ENCODE measurements around the gene XKR7. TPM values are rescaled to one million over a fixed set of nuclear protein-coding genes. Genes with fewer than 3 reads are reported as not detected.
A peak's percentile ranks its signal among the peaks of the same experiment; 100 is the strongest.

Gene XKR7
- total RNA-seq, 1 experiment from 2014 or later, result 0.73 TPM

GRCh38 chr20:31953556-31954148 is 14.3 kb upstream of the XKR7 start:
- peaks cover 2% of the 10 kb centered on the region; the same call in 1 of the 2 replicates for H3K27me3 ChIP-seq (ENCODE audit: control insufficient read depth, insufficient read depth, low read length)
- H3K4me3 ChIP-seq (ENCODE audit: insufficient read depth, low read depth, low read length), result no peak overlapping the region
- DNase-seq, result no peak
- peaks cover 6% of the 10 kb centered on the region for H3K36me3 ChIP-seq (replicated peaks; ENCODE audit: control insufficient read depth, insufficient read depth, low read length)

- Histone ChIP-seq H3K36me3 (replicated peaks; ENCODE audit: control insufficient read depth, insufficient read depth, low read length) (0 out of 2 replicates have a peak, but pooled peaks cover 2% of the 10 kb centered on the region), H3K27me3 (ENCODE audit: control insufficient read depth, insufficient read depth, low read length) (peaks cover 2% of the 10 kb centered on the region; the same call in 1 of the 2 replicates), H3K4me3 (ENCODE audit: insufficient read depth, low read depth, low read length) (no peak overlapping the region)
- no peak for DNase-seq
Measured at GRCh38 chr20:31954500-31954899, 13.5 kb upstream of the XKR7 start.

- H3K4me3 ChIP-seq (ENCODE audit: insufficient read depth, low read depth, low read length), result no peak overlapping the region
- no peaks in the 10 kb centered on the region for H3K36me3 ChIP-seq (replicated peaks; ENCODE audit: control insufficient read depth, insufficient read depth, low read length)
- H3K27me3 ChIP-seq (ENCODE audit: control insufficient read depth, insufficient read depth, low read length), result peaks cover 2% of the 10 kb centered on the region; the same call in 1 of the 2 replicates
- DNase-seq, result no peak
Measured at GRCh38 chr20:31956556-31957526, 11.1 kb upstream of the XKR7 start.

DNA sequence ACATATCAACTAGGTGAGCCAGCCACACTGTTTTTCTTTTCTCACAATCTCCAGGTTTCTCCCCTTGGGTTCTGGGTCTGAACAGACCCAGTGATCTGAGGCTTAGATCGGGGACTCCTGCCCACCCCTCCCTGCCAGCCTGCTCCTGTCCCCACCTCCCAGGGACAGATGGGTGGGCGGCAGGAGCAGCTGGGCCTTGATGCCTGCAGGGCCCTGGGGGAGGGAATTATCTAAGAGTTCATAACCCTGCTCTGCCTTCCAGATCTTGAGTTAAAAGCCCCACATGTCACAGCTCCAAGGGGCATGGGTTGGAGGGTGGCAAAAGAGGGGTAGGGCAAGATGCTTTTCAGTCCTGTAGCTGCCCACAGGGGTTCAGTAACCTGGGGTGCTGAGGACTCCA is 5.2 kb upstream of the XKR7 start:
- H3K36me3 ChIP-seq (replicated peaks; ENCODE audit: control insufficient read depth, insufficient read depth, low read length), result no peaks in the 10 kb centered on the region
- no peak for DNase-seq
- H3K4me3 ChIP-seq (ENCODE audit: insufficient read depth, low read depth, low read length), result no peak overlapping the region
- peaks cover 14% of the 10 kb centered on the region for H3K27me3 ChIP-seq (ENCODE audit: control insufficient read depth, insufficient read depth, low read length)

DNA sequence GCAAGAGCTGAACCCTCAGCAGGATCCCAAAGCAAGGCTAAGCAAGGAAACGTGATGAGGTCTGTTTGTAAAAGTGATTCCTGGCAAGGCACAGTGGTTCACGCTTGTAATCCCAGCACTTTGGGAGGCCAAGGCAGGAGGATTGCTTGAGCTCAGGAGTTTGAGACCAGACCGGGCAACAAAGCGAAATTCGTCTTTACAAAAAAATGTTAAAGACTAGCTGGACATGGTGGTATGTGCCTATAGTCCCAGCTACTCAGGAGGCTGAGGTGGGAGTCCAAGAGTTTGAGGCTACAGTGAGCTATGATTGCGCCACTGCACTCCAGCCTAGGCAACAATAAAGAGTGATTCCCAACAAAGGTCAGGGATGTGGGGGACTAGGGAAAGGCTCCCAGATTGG is 4.1 kb upstream of the XKR7 start:
- H3K4me3 ChIP-seq (ENCODE audit: insufficient read depth, low read depth, low read length), result no peak overlapping the region
- peaks cover 17% of the 10 kb centered on the region for H3K27me3 ChIP-seq (ENCODE audit: control insufficient read depth, insufficient read depth, low read length)
- no peak for DNase-seq

GRCh38 chr20:31966991-31967655 is 828 bp upstream of the XKR7 start:
- Histone ChIP-seq H3K36me3 (replicated peaks; ENCODE audit: control insufficient read depth, insufficient read depth, low read length) (no peaks in the 10 kb centered on the region), H3K4me3 (ENCODE audit: insufficient read depth, low read depth, low read length) (peak overlapping the region; percentile 54), H3K27me3 (ENCODE audit: control insufficient read depth, insufficient read depth, low read length) (peaks cover 32% of the 10 kb centered on the region)
- peak; percentile 72 for DNase-seq

More for the DNA sequence above, 4.1 kb upstream of the XKR7 start:
- no peaks in the 10 kb centered on the region for H3K36me3 ChIP-seq (replicated peaks; ENCODE audit: control insufficient read depth, insufficient read depth, low read length)

DNA sequence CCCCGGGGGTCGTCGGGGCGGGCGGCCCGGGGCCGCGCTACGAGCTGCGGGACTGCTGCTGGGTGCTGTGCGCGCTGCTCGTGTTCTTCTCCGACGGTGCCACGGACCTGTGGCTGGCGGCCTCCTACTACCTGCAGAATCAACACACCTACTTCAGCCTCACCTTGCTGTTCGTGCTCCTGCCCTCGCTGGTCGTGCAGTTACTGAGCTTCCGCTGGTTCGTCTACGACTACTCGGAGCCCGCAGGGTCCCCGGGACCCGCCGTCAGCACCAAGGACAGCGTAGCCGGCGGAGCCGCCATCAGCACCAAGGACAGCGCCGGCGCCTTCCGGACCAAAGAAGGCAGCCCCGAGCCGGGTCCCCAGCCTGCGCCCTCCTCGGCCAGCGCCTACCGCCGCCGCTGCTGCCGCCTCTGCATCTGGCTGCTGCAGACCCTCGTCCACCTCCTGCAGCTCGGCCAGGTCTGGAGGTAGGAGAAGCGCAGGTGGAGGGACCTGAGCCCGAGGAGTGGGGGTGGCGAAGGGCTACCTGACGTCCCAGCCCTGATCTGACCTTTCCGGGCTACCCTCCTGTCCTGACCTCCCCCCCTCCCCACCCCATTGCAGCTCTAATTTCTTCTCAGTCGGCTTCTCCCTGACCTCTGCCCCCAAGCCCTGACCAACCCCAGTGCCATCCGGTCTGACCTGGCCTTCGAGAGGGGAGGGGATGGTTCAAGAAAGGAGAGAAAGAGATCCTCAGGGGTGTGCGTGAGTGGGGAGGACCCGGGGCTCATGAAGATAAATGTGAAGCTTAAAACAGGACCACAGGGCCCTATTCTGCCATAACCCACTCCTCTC is 558 bp downstream of the XKR7 start:
- Histone ChIP-seq H3K4me3 (ENCODE audit: insufficient read depth, low read depth, low read length) (peak overlapping the region; percentile 54), H3K27me3 (ENCODE audit: control insufficient read depth, insufficient read depth, low read length) (peaks cover 32% of the 10 kb centered on the region), H3K36me3 (replicated peaks; ENCODE audit: control insufficient read depth, insufficient read depth, low read length) (no peaks in the 10 kb centered on the region)
- peak; percentile 99 for DNase-seq

GRCh38 chr20:31969991-31970390 is 2.0 kb downstream of the XKR7 start:
- no peak for DNase-seq
- Histone ChIP-seq H3K4me3 (ENCODE audit: insufficient read depth, low read depth, low read length) (no peak overlapping the region), H3K36me3 (replicated peaks; ENCODE audit: control insufficient read depth, insufficient read depth, low read length) (no peaks in the 10 kb centered on the region), H3K27me3 (ENCODE audit: control insufficient read depth, insufficient read depth, low read length) (peaks cover 28% of the 10 kb centered on the region)

DNA sequence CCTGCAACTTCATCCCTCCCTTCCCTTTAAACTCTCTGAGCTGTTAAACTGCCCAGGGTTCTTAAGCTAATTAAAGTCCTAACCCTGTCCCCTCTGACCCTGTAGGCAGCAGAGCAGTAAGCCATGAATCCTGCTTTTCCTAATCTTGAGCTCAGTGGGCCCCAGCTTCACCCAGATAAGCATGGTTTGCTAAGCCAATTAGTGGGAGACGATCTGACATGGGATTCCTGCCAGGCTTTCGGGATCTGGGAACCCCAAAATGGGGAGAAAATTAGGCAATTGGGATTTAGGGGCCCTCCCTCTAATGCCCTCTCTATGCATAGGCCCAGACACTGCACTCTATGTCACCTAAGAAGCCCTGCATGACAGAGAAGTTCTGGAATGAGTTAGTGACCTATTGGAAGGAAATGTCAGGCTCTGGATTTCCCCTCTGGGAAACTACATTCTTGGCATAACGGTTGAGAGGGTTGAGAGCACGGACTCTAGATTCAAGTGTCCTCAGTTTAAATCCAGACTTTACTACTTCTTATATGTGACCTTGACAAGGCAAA is 4.6 kb downstream of the XKR7 start:
- no peak for DNase-seq
- Histone ChIP-seq H3K36me3 (replicated peaks; ENCODE audit: control insufficient read depth, insufficient read depth, low read length) (no peaks in the 10 kb centered on the region), H3K4me3 (ENCODE audit: insufficient read depth, low read depth, low read length) (no peak overlapping the region), H3K27me3 (ENCODE audit: control insufficient read depth, insufficient read depth, low read length) (peaks cover 18% of the 10 kb centered on the region)

- peaks cover 11% of the 10 kb centered on the region for H3K27me3 ChIP-seq (ENCODE audit: control insufficient read depth, insufficient read depth, low read length)
- DNase-seq, result no peak
- H3K36me3 ChIP-seq (replicated peaks; ENCODE audit: control insufficient read depth, insufficient read depth, low read length), result no peaks in the 10 kb centered on the region
- no peak overlapping the region for H3K4me3 ChIP-seq (ENCODE audit: insufficient read depth, low read depth, low read length)
Measured at GRCh38 chr20:31974296-31974695, 6.3 kb downstream of the XKR7 start.

GRCh38 chr20:31974951-31975487 is 7.1 kb downstream of the XKR7 start:
- peak; percentile 88 for DNase-seq
- no peaks in the 10 kb centered on the region for H3K36me3 ChIP-seq (replicated peaks; ENCODE audit: control insufficient read depth, insufficient read depth, low read length)
- no peak overlapping the region for H3K4me3 ChIP-seq (ENCODE audit: insufficient read depth, low read depth, low read length)
- peaks cover 6% of the 10 kb centered on the region; the same call in 1 of the 2 replicates for H3K27me3 ChIP-seq (ENCODE audit: control insufficient read depth, insufficient read depth, low read length)

DNA sequence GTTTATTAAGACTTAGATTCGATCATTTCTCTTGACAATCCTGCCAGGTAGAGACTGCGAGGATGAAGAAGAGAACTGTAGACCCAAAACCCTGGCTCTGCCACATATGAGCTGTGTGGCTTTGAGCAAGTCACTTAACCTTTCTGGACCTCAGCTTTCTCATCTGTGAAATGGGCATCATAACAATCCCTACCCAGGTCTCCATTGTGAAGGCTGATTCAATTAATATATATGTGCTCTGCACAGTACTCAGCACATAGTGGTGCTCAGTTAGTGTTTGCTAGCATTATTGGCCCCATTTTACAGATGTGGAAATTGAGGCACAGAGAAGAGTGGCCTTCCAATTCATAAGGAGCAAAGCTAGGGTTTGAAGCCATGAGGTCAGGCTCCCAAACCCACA is 7.9 kb downstream of the XKR7 start:
- Histone ChIP-seq H3K36me3 (replicated peaks; ENCODE audit: control insufficient read depth, insufficient read depth, low read length) (no peaks in the 10 kb centered on the region), H3K4me3 (ENCODE audit: insufficient read depth, low read depth, low read length) (no peak overlapping the region), H3K27me3 (ENCODE audit: control insufficient read depth, insufficient read depth, low read length) (peaks cover 3% of the 10 kb centered on the region; the same call in 1 of the 2 replicates)
- DNase-seq, result no peak

DNA sequence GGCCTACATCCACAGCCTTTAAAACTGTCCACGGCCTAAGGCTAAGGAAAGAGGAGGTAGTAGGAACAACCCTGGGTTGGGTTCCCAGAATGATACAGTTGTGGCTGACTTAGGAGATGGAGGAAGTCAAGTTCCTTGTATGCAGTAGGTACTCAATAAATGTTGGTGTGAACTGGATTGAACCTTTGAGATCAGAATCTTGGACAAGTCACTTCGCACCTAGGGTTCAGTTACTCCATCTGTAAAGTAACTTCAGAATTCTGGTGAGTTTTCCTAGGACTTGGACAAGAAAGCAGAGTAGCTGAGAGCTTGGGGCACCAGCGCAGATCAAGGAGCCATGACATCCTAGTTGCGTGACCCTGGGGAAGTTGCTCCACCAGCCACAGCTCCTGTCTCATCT is 9.1 kb downstream of the XKR7 start:
- Histone ChIP-seq H3K36me3 (replicated peaks; ENCODE audit: control insufficient read depth, insufficient read depth, low read length) (no peaks in the 10 kb centered on the region), H3K4me3 (ENCODE audit: insufficient read depth, low read depth, low read length) (no peak overlapping the region), H3K27me3 (ENCODE audit: control insufficient read depth, insufficient read depth, low read length) (no peaks in the 10 kb centered on the region)
- DNase-seq, result no peak

Measured in H7 (cell line).